22Rv1 (cell line): ENCODE results near the gene ST7L.

Source experiments
- CTCF ChIP-seq: fragments of 450-650 bp; IDR thresholded peaks from 2 replicates; pipeline ENCODE4 v1.5.1; 2017; ENCODE audit warnings: mild to moderate bottlenecking
- ZFX ChIP-seq: fragments of 450-650 bp; IDR thresholded peaks from 2 replicates; pipeline ENCODE4 v1.6.1; 2017; ENCODE audit warnings: antibody characterized with exemption, borderline replicate concordance

DNA sequence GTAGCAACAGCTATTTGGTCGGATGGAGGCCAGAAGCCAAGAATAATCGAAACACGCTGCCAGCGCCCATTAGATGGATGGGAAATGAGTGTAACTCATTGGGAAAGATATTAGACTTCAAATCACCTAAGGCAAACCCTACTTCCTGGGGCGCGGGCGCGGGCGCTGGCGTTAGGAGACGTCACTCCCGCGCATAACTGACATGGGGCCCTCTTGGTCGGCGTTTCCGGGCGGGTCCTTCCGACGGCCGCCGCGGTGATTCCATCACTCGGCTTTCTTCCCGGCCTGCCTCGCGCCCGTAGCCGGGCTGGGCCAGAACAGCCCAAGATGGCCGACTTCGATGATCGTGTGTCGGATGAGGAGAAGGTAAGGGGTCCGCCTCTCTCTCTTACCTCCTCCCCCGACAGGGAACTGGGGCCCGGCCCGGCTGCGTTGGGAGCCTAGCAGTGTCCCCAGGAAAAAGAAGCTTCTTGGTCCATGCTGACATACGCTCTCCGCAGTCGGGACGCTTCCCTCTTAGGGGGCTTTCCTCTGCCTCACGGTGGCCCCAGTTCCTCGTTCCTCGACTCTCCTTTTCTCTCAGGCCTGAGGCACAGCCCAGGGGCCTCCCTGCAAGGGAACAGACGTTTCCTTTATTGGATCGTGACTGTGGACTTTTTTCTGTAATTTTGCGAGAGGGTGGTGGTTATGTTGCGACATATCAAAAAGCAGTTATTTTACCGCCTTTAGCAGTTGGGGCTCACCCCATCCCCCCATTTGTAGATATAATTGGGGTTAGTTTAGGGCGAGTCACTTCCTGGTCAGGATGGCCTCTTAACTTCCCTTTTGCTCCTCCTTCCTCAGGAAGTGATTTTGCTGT is 806 bp upstream of the ST7L start, which contains the start of gene CAPZA1:
- no peak for TF ChIP-seq CTCF
- no peak for TF ChIP-seq ZFX
